Measurements from ENCODE around the gene GLIS1.

GLIS1 gene

GRCh38 chr1:53735681-53736080, 3.3 kb downstream of the GLIS1 start:
- no peak for DNase-seq

- DNase-seq: no peak
Observed at GRCh38 chr1:53735261-53735660, 3.7 kb downstream of the GLIS1 start.

DNA sequence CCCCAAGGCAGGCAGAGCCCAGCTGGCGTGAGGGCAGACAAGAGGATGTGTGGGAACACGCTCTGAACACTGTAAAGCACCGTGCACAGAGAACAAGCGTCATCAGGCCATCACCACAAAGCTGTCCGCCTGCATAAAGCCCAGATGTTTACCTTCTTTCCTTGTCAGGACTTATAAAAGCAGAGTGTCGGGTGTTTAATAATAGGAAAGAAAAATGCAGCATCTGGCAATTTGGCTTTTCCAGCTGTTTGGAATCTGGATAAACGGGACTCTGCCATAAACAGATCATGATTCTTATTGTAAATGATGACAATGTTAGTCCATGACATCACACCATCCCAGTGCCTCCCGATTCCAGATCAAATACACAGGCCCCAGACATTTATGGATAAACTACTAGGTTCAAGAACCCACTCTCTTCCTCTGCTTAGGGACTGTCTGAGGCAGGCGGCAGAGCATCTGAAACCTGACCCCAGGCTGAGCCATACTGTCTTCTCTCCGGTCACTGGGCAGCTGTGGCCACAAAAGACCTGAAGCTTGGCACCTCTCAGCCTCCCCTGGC, 4.2 kb downstream of the GLIS1 start:
- DNase-seq: no peak

DNA sequence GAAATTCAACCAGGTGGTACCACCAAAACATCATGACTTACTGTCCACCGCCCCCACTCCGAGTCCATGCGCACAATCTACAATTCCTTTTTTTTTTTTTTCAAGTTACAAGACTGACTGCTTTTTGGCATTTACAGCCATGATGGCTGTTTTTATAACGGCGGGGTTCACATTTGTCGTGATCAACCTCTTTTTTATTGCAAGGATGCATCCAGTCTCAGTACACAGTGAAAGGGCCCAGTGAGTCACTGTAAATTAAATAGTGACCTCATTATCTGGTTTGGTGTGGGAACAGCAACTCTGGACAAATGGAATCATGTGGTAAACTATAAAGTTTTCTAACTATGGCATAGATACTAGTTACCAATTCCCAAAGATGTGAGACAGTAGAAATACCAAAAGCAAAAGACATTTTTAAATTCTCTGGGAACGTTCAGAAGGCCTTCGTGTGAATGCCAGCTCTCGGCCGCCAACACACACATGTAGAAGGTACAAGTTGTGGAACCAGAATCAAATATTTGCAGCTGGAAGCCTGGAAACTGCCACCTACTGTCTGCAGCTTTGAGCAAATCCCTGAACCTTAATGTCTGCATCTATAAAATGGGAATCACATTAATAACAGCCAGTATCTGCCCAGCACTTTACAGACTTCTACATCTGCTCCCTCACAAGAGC, 4.9 kb downstream of the GLIS1 start:
- DNase-seq: no peak

DNA sequence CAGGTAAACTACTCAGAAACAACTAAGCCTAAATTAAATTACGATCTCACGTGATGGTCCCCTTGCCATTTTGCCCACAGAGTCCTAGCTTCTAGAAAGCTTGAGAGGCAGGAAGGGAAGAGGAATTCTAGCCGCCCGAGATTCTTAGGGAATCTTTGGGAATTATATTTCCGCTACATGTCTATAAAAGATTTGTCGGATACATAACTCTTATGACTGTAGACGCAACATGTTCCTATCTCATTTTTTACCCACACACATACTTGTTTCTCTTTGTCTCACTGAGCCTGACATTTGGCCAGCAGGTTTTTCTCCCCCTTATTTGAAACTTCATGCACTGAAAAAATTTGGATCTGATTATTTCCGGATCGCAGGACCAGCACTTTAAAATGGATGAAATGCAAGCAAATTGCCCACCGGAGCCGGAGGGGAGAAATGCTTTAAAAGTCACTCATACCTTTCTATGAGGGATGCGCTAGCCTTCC, 5.5 kb downstream of the GLIS1 start:
- DNase-seq: no peak

DNA sequence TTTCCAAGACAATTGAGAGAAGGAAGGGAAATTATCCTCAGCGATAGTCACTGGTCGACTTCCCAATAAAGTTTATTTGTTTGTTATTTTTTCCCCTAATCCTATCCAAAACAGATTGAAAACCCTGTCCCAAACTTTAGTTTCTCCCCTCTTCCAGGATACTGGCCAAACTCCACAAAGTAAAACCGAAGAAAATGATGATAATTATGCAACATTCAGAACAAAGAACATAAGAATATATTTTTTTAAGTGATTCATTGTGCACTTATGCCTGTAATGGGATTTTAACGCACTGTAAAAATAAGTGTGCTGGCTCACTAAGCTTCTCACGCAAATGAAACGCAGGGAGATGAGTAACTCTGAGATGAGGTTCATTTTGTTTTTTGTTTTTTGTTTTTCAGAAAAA, 6.0 kb downstream of the GLIS1 start:
- no peak for DNase-seq

DNA sequence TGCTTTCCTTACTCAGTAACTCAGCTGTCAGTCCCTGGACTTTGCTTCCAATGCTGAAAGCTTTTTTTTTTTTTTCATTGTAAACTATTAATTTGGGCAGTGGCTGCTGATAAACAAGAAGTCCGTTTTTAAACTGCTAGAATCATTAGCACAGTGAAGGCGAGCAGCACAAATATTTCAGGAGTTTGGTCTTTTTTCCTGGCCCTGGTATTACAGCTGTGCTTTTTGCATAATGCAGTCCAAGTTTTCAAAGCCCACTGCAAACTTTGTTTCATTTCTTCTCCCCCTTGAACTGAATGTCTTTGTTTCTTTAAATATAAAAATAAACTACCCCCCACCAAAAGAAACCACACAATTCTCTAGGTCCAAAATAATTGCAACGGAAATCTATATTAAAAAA, 6.6 kb downstream of the GLIS1 start:
- DNase-seq: no peak

DNA sequence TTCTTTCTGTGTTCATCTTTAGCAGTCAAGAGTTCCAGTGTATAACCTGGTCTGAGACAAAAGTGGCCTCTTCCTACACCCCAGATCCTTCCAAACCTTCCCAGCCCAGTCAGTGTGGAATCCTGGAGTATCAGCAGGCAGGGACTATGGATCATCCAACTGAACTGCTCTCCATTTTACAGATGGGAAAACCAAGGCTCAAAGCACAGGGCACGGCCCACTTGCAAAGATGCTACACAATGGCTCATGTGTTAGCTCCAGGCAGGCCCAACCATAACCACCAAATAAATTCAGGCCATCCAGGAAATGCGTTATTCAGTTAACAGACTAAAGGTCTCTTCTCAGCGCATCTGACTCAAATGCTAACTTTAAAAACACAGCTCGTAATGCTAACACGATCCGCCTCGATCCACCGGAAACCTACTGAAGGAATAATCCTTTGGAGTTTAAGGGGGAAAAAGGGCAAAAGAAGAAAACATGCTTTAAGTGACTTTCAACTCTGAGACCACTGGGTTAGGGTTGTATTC, 7.1 kb downstream of the GLIS1 start:
- no peak for DNase-seq

GRCh38 chr1:53731043-53731600, 7.8 kb downstream of the GLIS1 start:
- no peak for DNase-seq

DNA sequence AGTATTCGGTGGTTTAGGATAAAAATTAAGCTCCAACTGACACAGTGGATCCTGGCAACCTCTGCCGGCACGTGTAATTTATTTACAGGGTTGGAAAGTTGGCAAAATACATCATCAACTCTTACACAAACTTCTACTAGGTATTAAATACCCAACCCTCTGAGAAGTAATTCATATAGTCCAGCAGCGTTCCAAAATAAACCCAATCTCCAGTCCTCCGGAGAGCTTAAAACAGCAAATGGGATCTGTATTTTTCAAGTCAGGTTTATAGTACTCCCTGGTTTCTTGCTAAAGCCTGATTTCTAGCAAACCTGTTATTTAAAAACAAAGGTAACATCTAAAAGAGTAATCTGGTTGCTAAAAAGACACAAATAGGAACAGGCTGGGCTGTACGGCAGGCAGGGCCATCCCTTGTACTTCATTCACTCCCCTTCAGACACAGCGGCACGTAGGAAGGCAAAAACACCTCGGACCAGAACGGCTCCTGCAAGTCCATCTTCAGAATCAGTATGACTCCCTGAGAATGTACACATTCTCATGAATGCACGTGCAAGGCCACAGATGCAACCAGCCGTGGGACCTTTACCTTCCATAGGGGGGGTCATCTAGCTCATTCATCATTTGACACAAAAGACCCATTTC, 8.6 kb downstream of the GLIS1 start:
- no peak for DNase-seq

- DNase-seq: no peak
Observed at GRCh38 chr1:53729456-53730223, 9.3 kb downstream of the GLIS1 start.

DNA sequence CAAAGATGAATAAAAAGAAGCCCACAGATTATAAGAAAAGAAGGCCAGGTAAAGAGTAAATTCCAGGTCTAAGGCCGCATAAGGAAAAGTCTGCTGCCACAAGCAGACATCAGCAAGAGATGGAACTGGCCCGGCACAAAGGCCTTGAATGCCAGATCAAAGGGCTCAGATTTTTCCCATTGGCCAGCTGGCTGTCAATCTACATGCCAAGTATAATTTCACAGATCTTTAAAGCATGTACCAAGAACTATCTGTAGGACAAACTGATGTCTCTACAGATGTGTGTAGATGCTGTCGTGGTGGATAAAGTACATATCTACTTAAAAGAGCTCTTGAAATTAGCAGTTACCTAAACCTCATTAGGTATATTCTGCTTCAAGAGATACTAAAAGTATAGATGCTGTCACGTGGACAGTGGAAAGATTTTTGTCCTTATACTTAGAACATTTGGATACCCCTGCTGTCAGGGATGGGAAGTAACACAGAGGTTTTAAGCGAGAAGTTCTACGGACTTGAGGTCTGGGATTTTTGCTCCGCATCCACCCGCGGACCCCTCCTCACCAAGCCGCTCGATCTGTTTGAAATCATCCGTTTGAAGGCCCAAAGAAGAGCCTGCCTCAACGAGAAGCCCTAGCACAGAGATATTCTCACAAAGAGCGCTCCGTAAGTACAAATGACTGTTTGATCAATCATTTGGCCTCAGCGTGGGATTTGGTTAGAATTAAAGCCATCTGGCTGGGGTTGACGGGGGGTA, 10.1 kb downstream of the GLIS1 start:
- DNase-seq: no peak

DNA sequence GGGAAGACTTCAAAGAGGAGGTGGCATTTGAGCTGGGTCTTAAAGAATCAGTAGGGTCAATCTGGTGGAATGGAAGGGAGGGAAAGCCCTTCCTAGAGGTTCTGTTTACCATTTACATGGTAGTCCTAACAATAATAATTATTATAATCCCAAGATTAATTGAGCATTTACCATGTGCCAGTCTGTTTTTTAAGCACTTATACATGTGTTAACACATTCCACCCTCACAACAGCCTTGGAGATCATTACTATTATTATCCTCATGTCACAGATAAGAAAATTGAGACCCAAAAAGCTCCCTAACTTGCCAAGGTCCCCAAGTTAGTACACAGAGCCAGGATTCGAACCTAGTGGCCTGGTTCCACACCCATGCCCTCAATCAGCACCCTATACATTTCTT, 10.8 kb downstream of the GLIS1 start:
- no peak for DNase-seq

GRCh38 chr1:53727461-53728092, 11.4 kb downstream of the GLIS1 start:
- DNase-seq: no peak

- DNase-seq: no peak
Observed at GRCh38 chr1:53726009-53726600, 12.9 kb downstream of the GLIS1 start.

- DNase-seq: no peak
Observed at GRCh38 chr1:53725238-53725689, 13.7 kb downstream of the GLIS1 start.

DNA sequence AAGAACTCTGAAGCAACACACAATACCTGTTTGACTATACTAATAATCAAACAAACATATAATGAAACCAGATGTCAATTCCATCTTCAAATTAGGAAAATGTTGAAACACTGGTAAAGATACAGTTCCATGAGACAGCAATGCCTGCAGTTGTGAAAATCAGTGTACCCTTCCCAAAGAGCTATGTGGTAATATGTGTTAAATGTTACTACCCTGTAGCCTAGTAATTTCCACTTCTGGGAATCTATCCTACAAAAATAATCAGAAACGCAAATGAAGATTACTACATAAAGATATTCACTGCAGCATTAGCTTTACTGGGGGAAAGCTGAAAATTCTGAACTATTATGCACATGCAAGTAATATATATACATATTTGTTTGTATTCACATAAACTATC, 16.9 kb downstream of the GLIS1 start:
- no peak for DNase-seq

GRCh38 chr1:53721088-53721487, 17.9 kb downstream of the GLIS1 start:
- no peak for DNase-seq

GRCh38 chr1:53719469-53719868, 19.5 kb downstream of the GLIS1 start:
- no peak for DNase-seq

DNA sequence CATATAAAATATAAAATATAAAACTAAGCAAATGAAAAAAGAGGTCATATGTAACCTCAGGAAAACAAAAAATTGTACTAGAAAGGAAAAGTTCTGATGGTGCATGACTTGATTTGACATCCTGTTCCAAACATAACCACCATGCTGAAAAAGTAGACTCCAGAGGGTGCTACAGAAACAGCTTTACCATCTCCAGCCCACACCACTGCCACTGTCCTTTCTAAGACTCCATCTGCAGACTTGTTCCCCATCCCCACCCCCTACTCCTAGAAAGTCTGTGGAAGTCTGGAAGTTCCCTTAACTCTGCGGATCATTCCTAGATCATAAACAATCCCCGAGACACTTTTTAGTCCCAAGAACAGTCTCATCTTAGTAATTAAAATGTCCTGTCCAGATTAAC, 20.5 kb downstream of the GLIS1 start:
- no peak for DNase-seq
